HG03342 (cell line): ENCODE data around the gene CNTN1.

Source experiments
- ATAC-seq: cut with Tn5 transposase; IDR thresholded peaks from one replicate; pipeline ENCODE4 v1.9.1; 2021; ENCODE audit warnings: mild to moderate bottlenecking, moderate library complexity; ENCODE audit not compliant: unreplicated experiment

CNTN1 gene

DNA sequence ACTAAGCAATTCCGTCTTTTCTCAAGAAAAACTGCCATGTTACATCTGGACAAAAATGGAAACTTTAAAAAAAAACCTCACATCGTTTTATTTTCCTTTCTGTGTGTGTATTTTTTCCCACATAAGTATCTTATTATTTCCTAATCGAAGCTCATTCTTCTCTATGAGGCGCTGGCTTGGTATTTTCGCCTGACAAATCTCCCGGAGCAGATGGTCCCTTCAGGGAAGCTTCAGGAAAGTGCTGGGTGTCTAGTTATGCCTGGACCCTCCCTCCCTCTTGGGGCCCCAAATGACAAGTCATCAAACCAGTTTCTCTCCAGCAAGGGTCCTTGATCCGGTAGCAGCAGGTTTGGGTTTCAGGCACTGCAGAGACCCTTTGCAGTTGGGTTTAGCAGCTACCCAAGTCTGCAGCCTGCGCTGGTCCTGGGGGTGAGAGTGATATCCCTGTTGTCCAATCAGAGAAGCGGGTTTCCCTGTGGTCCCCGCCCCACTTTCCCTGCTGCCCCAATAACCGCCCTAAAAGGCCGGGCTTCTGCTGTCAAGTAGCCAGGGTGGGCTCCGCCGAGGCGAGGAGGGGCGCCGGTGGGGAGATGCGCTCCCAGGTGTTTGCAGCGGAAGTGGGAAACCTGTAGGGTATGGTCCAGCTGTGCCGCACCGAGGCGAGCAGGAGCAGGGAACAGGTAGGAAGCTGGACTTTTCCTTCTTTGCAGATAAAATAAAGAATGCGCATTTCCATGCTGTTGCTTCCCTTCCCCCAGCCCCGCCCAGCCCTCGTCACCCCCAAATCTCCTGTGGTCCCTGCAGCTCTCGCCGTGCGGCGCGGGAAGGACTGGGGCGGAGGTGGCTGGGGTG, at the start of gene CNTN1:
TSS of gene CNTN1 (plus strand) at position 527 of the 852 bp plus-strand sequence.
- peak; percentile 59 for ATAC-seq

DNA sequence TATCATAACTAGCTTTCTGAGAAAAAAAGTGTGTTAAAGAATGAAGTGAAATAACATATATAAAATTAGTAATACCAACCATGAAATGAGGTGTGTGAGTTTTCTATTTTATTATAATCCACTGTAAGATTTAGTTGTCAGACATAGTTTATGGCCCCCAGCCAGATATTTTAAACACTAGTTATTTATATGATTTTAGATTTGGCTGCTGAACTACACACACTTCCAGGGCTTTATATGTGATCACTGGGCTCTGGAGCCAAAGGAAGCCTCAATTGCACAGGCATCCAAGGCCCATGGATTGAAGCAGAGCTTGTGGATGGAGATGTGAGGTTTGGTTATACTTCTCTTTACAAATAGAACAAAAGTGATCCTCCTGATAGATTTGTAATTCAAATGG, 48.7 kb upstream of the CNTN1 start:
- no peak for ATAC-seq

DNA sequence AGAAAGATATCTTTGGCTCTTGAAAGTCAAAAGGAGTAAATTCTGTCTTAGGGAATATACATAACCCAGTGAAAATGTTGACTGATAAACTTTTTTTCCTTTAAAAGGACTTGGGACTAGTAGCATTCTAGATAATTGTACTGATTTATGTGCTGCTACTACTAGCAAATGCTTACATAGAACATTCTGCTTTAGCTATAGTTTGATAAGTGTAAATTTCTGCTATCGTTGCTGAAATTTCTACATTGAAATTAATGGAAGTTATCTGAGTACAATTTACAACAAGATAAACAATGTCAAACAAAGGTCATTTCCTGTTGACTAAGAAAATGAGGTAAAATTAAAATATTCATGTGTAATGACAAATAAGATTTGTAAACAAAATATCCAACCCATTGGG, 48.3 kb upstream of the CNTN1 start:
- no peak for ATAC-seq

DNA sequence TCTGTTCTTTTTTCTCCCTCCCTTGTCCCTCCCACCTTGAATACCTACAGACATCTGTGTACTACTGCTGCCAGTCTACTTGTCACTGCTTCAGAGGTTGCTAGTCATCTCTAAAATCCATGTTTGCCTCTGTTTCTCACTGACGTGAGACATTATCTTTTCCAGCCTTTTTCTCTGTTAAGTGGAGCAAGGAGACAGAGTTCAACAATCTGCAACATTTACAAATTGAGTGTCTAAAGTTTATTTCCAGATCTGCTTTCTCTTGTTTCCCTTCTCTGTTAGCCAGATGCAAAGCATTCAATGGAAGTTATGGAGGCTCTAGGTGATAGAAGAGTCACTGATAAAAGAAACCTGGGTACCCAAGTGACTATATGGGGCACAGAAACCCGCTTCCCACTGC, 47.5 kb upstream of the CNTN1 start:
- ATAC-seq, result no peak

DNA sequence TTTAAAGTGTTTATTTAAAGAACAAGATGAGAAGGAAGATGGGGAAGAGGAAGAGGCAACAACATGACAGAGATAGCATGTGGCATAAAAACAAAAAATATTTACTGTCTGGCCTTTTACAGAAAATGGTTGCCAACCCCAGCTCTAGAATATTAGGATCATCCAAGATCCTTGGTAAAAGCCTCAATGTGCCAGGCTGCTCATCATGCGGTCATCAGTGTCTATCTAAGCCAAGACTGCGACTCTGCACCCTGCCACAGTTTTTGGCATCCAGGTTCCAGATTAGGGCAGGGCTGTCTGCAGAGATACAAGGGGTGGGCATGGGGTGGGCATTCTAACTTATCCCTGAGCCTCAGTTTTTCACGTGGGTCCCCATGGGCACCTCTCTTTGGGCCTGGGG, 46.9 kb upstream of the CNTN1 start:
- ATAC-seq, result no peak

DNA sequence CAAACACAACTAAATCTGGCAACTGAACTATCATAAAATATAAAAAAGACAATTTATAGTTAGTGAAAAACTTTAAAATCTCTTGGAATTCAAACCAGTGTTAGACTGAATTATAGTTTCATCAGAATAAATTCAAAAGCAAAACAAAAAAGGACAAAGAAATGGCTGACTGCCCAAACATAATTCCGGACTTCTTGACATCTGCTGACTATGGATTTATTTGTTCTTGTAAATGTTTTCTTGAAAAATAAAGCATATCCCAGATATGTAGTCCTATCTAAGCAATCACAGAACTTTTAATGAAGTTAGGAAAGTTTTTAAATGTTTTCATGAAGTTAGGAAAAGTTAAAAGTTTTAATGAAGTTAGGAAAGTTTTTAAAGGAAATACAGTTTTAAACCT, 45.8 kb upstream of the CNTN1 start:
- no peak for ATAC-seq

DNA sequence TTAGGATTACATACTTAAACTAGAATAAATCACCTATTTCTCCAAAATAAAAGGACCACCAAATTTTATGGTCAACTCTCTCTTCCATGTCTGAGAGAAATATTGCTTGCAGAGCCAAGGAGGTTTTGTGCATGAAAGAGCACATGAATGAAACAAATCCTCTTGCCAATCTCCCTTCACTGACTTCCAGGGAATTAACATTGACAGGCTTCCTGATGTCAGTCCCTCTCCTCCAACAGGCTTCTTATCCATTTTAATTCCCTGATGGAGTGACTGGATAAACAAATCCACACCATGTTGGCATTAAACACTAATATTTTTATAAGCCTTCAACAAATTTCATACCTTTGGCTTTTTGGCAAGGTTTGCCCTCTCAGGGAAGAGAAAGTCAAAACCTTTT, 45.3 kb upstream of the CNTN1 start:
- no peak for ATAC-seq

DNA sequence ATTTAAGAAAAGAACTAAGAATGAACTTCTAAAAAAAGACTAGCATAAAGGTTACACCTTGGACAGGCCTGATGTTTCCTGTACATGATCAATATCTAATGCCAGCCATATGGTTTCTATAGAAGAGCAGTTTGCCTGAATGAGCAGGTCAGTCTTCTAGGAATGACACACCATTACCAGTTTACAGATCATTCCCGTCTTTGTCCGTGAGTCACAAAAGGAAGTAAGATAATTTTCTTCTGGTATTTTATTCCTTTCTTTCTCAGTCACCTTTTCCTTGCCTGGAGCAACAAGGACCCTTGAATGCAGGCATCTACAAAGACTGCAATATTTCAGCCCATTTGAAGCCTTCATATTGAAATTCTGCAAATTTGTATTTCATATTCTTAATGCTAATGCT, 44.6 kb upstream of the CNTN1 start:
- ATAC-seq, result no peak

DNA sequence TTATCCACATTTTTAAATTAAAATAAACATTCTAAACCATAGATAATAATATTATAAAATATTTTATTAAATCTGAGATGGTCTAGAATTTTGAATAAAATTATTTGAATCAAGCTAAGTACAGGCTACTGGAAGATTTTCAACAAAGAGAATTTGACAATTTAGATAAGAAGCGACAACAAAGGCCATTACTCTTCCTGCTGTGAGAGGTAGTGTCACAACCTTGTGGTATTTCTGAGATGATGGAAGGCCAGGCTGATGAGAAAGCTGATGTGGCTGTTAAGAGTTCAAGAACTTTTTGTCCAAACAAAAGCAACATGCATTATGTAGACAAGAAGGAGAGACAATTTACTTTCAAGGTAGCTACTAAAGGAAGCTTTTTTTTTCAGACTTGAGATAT, 43.7 kb upstream of the CNTN1 start:
- no peak for ATAC-seq

DNA sequence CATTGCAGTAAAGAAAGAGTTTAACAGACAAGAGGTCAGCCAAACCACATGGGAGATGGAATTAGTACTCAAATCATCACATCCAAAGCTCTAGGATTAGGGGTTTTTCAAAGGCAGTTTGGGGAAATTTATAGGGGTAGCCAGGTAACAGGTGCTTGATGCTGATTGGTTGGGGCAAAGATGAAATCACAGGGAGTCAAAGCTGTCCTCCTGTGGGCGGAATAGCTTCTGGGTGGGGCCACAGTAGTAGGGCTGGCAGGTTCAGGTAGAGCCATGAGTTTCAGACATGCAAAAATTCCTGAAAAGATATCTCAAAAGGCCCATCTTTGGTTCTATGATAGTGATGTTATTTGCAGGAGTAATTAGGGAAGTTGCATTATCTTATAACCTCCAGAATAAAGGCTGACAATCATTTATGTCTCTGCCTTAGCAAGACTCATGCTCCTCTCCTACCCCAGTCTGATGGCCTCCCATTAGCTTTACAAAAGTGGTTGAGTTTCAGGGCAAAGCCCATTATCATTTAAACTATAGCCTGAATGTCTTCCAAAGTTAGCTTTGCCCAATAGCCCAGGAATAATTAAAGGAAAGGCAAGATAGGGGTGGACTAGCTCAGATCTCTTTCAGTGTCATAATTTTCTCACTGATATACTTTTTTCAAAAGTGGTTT, 42.1 kb upstream of the CNTN1 start:
- ATAC-seq, result no peak

DNA sequence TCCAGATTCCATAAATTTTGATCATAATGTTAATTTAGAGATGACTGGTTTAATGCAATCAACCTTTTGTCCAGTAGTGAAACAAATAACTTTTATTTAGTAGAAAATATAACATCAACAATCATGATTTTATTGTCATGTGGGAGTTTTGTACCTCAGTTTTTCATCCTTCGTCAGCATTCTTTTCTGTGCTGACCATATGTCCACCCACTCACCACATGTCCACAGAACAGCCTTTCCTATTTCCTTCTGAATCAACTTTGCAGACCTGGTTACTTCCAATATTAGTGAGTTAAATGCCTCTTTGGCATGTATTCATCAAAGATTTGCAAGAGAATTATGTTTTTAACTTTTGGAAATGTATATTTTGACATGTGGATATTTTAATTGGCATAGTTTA, 36.8 kb upstream of the CNTN1 start:
- no peak for ATAC-seq

DNA sequence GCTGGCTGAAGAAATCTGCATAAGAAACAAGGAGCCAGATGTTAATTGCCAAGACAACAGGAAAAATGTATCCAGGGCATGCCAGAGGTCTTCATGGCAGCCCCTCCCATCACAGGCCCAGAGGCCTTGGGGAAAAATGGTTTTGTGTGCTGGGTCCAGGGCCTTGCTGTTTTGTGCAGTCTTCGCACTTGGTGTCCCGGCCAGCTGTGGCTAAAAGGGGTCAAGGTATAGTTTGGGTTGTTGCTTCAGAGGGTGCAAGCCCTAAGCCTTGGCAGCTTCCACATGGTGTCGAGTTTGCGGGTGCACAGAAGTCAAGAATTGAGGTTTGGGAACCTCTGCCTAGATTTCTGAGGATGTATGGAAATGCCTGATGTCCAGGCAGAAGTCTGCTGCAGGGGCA, 29.9 kb upstream of the CNTN1 start:
- ATAC-seq, result no peak

DNA sequence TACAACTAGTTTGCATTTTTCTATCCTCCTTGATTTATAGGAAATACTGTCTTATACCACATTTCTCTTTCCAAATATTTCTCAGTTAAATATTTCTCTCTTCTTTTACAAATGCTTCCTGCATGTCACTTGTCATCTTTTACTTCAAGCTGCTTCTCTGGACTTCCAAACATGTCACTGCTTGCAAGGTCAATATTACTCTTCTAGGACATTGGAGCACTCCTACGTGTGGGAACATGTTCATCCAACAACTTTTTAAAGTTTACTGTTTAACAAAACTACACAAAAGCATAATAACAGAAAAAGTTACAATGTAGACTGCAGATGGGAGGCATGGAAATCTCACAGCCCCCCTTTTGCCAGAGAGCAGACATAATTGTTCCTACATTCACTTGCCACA, 28.5 kb upstream of the CNTN1 start:
- ATAC-seq, result no peak

DNA sequence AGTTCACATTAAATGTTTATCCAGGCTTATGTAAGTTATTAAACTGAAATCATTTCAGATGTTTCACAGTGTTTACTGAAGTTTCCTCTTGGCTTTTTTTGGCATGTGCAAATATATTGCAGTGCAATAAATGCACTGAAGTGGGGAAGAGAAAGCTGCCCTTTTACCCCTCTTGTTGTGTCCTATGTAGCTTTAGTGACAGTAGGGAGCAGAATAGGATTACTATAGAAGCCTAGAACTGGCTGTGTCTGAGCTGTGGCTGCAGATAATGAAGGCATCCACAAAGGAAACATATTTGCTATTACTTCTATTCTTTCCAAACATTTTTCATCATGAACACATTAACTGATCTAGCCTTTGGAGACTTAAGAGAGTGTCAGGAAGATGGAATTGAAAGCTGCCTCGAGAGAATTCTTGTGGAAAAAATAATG, 24.1 kb upstream of the CNTN1 start:
- no peak for ATAC-seq

DNA sequence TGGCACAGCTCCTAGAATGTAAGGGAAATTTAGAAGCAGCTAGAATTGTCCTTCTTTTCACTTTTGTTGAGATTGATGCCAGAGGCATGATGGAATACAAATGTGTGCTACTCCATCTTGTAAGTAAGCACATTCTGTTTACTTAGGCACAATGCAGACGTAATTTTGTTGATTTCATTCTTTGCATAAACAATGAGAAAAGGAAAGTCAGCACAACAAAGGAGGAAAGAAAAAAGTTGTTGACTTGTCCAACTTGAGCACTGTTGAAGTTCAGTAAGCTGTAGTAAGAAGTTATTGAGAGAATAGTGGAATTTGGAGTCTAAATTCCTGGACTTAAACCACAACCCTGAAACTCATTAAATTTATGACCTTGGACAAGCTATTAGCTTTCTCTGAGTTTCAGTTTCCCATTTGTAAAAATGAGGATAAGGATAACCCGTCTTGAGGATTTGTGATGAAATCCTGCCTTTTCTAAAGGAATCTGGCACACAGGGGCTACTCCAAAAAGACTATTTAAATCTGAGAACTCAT, 19.4 kb upstream of the CNTN1 start:
- no peak for ATAC-seq

DNA sequence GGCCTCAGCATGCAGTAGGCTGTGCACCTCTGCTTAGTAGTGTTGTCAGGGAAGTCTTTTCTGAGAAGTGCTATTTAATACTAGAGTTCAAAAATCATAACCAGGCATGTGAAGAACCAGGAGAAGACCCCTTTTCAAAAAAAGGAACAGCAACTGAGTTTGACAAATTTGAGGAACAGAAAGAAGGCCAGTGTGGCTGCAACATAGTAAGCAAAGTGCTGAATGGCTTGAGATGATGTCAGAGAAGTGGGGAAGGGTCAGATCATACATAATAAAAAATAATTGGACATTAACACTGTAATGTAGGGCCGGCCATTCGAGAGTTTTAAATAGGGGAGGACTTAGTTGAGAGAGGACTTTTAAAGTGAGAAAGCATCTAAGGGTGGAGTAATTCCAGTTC, 11.1 kb upstream of the CNTN1 start:
- ATAC-seq, result no peak

DNA sequence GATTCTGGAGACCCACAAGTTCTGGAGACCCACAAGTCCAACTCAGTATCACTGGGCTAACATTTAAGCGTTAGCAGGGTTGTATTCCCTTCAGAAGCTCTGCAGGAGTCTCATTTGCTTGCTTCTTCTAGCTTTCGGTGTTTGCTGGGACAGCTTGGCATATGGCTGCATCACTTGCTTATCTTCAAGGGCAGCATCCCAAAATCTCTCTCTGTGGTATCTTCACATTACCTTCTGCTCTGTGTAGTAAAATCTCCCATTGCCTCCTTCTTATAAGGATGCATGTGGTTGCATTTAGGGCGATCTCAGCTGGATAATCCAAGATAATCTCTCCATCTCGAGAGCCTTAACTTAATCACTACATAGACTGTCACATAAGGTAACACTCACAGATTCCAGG, 7.3 kb upstream of the CNTN1 start:
- ATAC-seq, result no peak

DNA sequence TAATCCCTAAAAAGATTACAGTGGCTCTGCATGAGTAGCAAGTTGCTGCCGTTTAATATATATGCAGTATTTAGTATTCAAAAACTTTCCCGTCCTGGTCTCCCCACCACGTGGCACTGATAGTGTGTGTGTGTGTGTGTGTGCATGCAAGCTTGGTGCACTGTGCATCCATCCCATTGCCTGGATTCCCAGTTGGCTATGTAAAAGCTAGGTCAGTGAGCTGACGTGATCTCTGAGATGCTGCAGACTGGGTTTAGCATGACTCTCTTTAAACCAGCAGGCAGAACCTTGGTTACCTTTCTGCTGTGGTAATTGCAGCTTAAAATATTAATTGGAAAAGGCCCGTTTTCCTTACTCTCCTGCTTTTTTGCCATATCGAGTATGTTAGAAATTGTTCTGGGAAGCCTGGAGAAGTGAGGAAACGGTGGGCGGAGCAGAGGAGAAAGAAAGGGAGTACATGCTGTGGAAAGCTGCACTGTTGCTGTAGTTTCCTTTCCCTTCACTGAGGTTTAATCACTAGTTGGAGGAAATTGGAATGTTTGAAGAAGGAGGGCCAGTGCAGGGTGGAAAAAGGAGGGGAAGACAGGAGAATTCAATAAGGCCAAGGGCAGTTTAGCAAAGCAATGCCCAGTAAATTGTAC, 4.0 kb upstream of the CNTN1 start:
- ATAC-seq, result no peak

DNA sequence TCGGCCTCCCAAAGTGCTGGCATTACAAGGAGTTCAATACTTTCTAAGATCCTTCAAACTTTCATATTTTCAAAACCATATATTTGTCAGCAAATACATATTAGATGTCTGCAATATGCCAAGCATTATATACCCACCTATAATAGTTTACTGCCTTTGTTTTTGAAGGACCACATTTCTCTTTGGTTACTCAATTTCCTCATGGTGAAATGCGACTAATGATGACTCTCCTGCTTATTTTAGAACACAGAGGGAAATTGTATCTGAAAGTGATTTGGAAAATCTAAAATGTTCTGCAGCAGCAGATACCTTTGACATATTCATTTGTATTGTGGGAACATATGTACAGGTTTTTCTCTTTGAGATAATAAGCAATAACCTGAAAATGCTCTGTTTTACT, 2.7 kb upstream of the CNTN1 start:
- no peak for ATAC-seq

DNA sequence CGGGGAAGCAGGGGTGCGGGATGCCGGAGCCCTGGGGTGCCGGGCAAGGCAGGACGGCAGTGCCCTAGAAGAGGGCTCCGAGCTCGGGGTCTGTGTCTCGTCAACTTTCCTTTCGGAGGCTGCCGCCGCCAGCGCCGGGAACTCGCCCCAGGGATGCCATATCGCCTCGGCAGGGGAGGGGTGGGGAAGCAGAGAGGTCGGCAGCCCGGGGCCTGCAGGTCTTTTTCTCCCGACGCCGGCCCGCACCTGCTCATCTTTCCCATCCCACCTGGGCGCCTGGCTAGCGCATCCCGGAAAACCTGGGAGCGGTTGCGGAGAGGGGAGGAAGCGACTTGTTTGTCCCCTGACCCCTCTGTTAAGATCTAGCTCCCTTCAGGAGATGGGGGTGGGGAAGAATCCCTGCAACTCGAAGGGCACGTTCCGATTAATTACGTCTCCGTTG, 547 bp downstream of the CNTN1 start:
- ATAC-seq, result no peak

DNA sequence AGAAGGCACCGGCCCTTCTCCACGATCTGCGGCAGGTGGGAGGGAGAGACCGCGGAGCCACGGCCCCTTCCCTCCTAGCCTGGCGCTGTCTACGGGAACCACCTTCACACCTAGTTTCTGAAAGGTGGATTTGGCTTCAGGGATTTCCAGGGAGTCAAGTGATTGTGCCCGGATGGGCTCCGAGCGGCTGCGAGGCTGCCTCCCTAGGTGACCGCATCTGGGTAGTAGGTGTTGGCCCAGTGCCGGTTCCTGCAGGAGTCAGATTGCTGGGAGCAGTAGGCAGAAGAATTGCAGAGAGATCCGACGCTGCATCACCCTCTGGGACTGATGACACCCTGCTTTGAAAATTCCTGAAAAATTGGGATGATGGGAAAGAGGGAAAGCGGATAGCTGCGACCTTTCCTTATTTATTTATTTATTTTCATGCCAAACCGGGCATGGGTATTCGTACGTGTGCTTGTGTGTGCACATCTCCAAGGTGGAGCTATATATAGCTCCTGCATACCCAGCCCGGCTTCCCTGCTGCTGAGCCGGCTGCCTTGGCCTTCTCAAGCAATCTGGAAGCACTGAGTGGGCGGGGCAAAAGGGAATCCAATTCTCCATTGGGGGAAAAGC, 1.1 kb downstream of the CNTN1 start:
- ATAC-seq, result no peak
